A549 (cell line): Measurements from ENCODE around the gene IKZF4. TPM values are rescaled to one million over a fixed set of nuclear protein-coding genes. Genes with fewer than 3 reads are reported as not detected.

ENCODE experiments used
- ATAC-seq, 2 experiments: fragments of 200-7000 bp in 1 of 2; fragments of >200 bp in 1 of 2; cut with Nextera tagmentation in 1 of 2; cut with Tn5 transposase in 1 of 2; 3 replicates each; pipeline versions ENCODE4 v1.8.0 to v1.9.1; 2018 to 2020; ENCODE audit warnings: mild to moderate bottlenecking in 1 of 2, moderate library complexity in 1 of 2
- CTCF ChIA-PET: fragments of 300-600 bp; sonication (Branson Sonifier 250); formaldehyde crosslinking; extraction: SDS; loops from one replicate; lab custom pipeline; 2021; ENCODE audit warnings: antibody characterized with exemption, inconsistent platforms; lab: Yijun Ruan, JAX
- POLR2A ChIA-PET: fragments of 350-600 bp; formaldehyde crosslinking; extraction: SDS; loops from one replicate; lab custom pipeline; 2021; ENCODE audit warnings: antibody characterized with exemption, inconsistent platforms; lab: Yijun Ruan, JAX
- DNase-seq, 2 experiments: peaks; one replicate each; pipeline versions ENCODE4 v3.0.0 to v3.0.0-alpha.2; 2011 to 2016; ENCODE audit warnings: low read depth in 1 of 2, low spot score in 1 of 2
- FAIRE-seq: peaks from 2 replicates; lab custom pipeline; 2011; peaks lifted over from hg19 to GRCh38; lab: Jason Lieb, UNC
- H3K27ac ChIP-seq, 2 experiments: fragments of >200 bp; sonication (Bioruptor Twin); formaldehyde crosslinking; 3 replicates each; pipeline ENCODE4 v1.5.1; 2016 to 2017
- H3K4me1 ChIP-seq: fragments of >200 bp; sonication (Bioruptor Twin); formaldehyde crosslinking; 3 replicates; pipeline ENCODE4 v1.6.1; 2016
- H3K4me2 ChIP-seq: fragments of >200 bp; sonication (Bioruptor Twin); formaldehyde crosslinking; 3 replicates; pipeline ENCODE4 v1.6.1; 2016
- H3K4me3 ChIP-seq: fragments of >200 bp; sonication (Bioruptor Twin); formaldehyde crosslinking; 3 replicates; pipeline ENCODE4 v1.5.1; 2016
- H3K9me3 ChIP-seq: fragments of >200 bp; sonication (Bioruptor Twin); formaldehyde crosslinking; 3 replicates; pipeline ENCODE4 v1.6.1; 2016
- BHLHE40 ChIP-seq: IDR thresholded peaks from 2 replicates; pipeline ENCODE4 v1.6.1; 2012; ENCODE audit warnings: low read depth, low read length, inconsistent platforms
- CBX2 ChIP-seq: fragments of 200-600 bp; sonication (generic); IDR thresholded peaks from 2 replicates; pipeline ENCODE4 v1.6.1; 2016; ENCODE audit warnings: low read depth, mild to moderate bottlenecking, borderline replicate concordance
- CHD4 ChIP-seq: fragments of 200-600 bp; sonication (generic); IDR thresholded peaks from 2 replicates; pipeline ENCODE4 v1.6.1; 2016; ENCODE audit warnings: antibody characterized with exemption, mild to moderate bottlenecking, borderline replicate concordance
- EP300 ChIP-seq, 2 experiments: fragments of >200 bp; sonication (Bioruptor Twin); formaldehyde crosslinking; IDR thresholded peaks; 2 replicates in 1 of 2; 3 replicates in 1 of 2; pipeline ENCODE4 v1.6.1; 2016 to 2017
- ESRRA ChIP-seq: fragments of 150-350 bp; IDR thresholded peaks from 2 replicates; pipeline ENCODE4 v1.6.1; 2014; ENCODE audit warnings: mild to moderate bottlenecking, low read length, borderline replicate concordance
- FOSB ChIP-seq: fragments of 250-450 bp; sonication (Bioruptor Pico); IDR thresholded peaks from 2 replicates; pipeline ENCODE4 v1.5.0; 2020; ENCODE audit warnings: mild to moderate bottlenecking, moderate library complexity
- FOSL2 ChIP-seq, 2 experiments: fragments of 450-650 bp in 1 of 2; fragments of >200 bp in 1 of 2; sonication (Bioruptor Twin) in 1 of 2; formaldehyde crosslinking; IDR thresholded peaks; 2 replicates each; pipeline versions ENCODE4 v1.5.0 to v1.6.1; 2016 to 2020; ENCODE audit warnings: mild to moderate bottlenecking in 1 of 2, moderate library complexity in 1 of 2
- HDAC2 ChIP-seq: fragments of 200-600 bp; sonication (generic); IDR thresholded peaks from 2 replicates; pipeline ENCODE4 v1.6.1; 2016
- HEYL ChIP-seq: fragments of 250-450 bp; sonication (Bioruptor Pico); IDR thresholded peaks from 2 replicates; pipeline ENCODE4 v1.8.0; 2021; ENCODE audit warnings: mild to moderate bottlenecking, moderate library complexity
- HOXA7 ChIP-seq: fragments of 250-450 bp; sonication (Bioruptor Pico); IDR thresholded peaks from 2 replicates; pipeline ENCODE4 v1.5.0; 2020; ENCODE audit warnings: mild to moderate bottlenecking, moderate library complexity
- HOXB13 ChIP-seq: fragments of 250-450 bp; sonication (Bioruptor Pico); IDR thresholded peaks from 2 replicates; pipeline ENCODE4 v1.5.0; 2020; ENCODE audit warnings: low read depth, mild to moderate bottlenecking, moderate library complexity
- JUN ChIP-seq, 2 experiments: fragments of >200 bp; sonication (Bioruptor Twin); formaldehyde crosslinking; IDR thresholded peaks; 2 replicates in 1 of 2; 3 replicates in 1 of 2; pipeline ENCODE4 v1.6.1; 2016 to 2017
- JUNB ChIP-seq: fragments of >200 bp; sonication (Bioruptor Twin); formaldehyde crosslinking; IDR thresholded peaks from 2 replicates; pipeline ENCODE4 v1.6.1; 2016
- MAZ ChIP-seq: fragments of 150-350 bp; IDR thresholded peaks from 2 replicates; pipeline ENCODE4 v1.6.1; 2014; ENCODE audit warnings: antibody characterized with exemption, low read depth, low read length, borderline replicate concordance
- MYC ChIP-seq: IDR thresholded peaks from 2 replicates; pipeline ENCODE4 v1.6.1; 2012; ENCODE audit warnings: mild to moderate bottlenecking, inconsistent platforms, low read length, improper control_type of control experiment, borderline replicate concordance
- NFE2L2 ChIP-seq: fragments of 150-350 bp; conservative IDR thresholded peaks from 2 replicates; pipeline ENCODE4 v1.6.1; 2014; ENCODE audit warnings: low read length
- NR3C1 ChIP-seq: fragments of >200 bp; sonication (Bioruptor Twin); formaldehyde crosslinking; IDR thresholded peaks from 3 replicates; pipeline ENCODE4 v1.6.1; 2017
- PHF8 ChIP-seq: fragments of 200-600 bp; sonication (generic); IDR thresholded peaks from 2 replicates; pipeline ENCODE4 v1.6.1; 2016; ENCODE audit warnings: low read depth, mild to moderate bottlenecking, antibody characterized with exemption, moderate library complexity, borderline replicate concordance
- POLR2A ChIP-seq: IDR thresholded peaks from 2 replicates; pipeline ENCODE4 v1.6.1; 2012; ENCODE audit warnings: mild to moderate bottlenecking, low read length
- POLR2AphosphoS2 ChIP-seq: conservative IDR thresholded peaks from 2 replicates; pipeline ENCODE4 v1.6.1; 2012; ENCODE audit warnings: low read length, improper control_type of control experiment, inconsistent platforms
- RAD21 ChIP-seq, 2 experiments: fragments of >200 bp in 1 of 2; sonication (Bioruptor Twin) in 1 of 2; formaldehyde crosslinking in 1 of 2; IDR thresholded peaks in 1 of 2; conservative IDR thresholded peaks in 1 of 2; 2 replicates in 1 of 2; 3 replicates in 1 of 2; pipeline ENCODE4 v1.6.1; 2012 to 2018; ENCODE audit warnings: inconsistent platforms in 1 of 2
- SMC3 ChIP-seq: fragments of >200 bp; sonication (Bioruptor Twin); formaldehyde crosslinking; IDR thresholded peaks from 3 replicates; pipeline ENCODE4 v1.6.1; 2018; ENCODE audit warnings: inconsistent platforms
- TP53 ChIP-seq: fragments of 250-450 bp; sonication (Bioruptor Pico); IDR thresholded peaks from 2 replicates; pipeline ENCODE4 v1.5.0; 2021; ENCODE audit warnings: mild to moderate bottlenecking, moderate library complexity
- ZC3H11A ChIP-seq: fragments of 450-650 bp; IDR thresholded peaks from 2 replicates; pipeline ENCODE4 v1.6.1; 2014; ENCODE audit warnings: antibody characterized with exemption, mild to moderate bottlenecking
- ZFP36 ChIP-seq: fragments of 450-650 bp; IDR thresholded peaks from 2 replicates; pipeline ENCODE4 v1.6.1; 2014; ENCODE audit warnings: borderline replicate concordance; ENCODE audit not compliant: partially characterized antibody
- ZNF302 ChIP-seq: fragments of 250-450 bp; sonication (Bioruptor Pico); IDR thresholded peaks from 2 replicates; pipeline ENCODE4 v1.9.0; 2021; ENCODE audit warnings: inconsistent platforms, mild to moderate bottlenecking, moderate library complexity
- ZSCAN20 ChIP-seq: fragments of 250-450 bp; sonication (Bioruptor Pico); IDR thresholded peaks from 2 replicates; pipeline ENCODE4 v1.8.0; 2022; ENCODE audit warnings: mild to moderate bottlenecking, moderate library complexity
- WGBS: methylation state at CpG from one replicate; pipeline ENCODE4 v1.1.6; 2017; ENCODE audit errors: missing lambda C conversion rate; 5-methylcytosine and 5-hydroxymethylcytosine counted together
- polyA plus RNA-seq, 4 experiments: library from polyadenylated mRNA; depleted of rRNA in 3 of 4; stranded (reverse); fragments of >200 nt; fragmentation: RNase III in 1 of 4; extraction: RNeasy Plus Mini Kit Qiagen cat#74134 plus additional on column Dnase treatment in 1 of 4; gene quantifications; 2 replicates in 3 of 4; 3 replicates in 1 of 4; pipeline ENCODE4 v1.2.3, GENCODE V29; 2011 to 2017
- TF ChIP-seq, protein P1 (sequence below): fragments of 150-350 bp; IDR thresholded peaks from 2 replicates; pipeline ENCODE4 v1.6.1; 2014; ENCODE audit warnings: low read depth, mild to moderate bottlenecking, low read length
- TF ChIP-seq, protein P2 (sequence below): IDR thresholded peaks from 2 replicates; pipeline ENCODE4 v1.6.1; 2012
- TF ChIP-seq, protein P3 (sequence below): fragments of 450-650 bp; IDR thresholded peaks from 2 replicates; pipeline ENCODE4 v1.6.1; 2014; ENCODE audit warnings: antibody characterized with exemption
- TF ChIP-seq, protein P4 (sequence below): IDR thresholded peaks from 2 replicates; pipeline ENCODE4 v1.6.1; 2012; ENCODE audit warnings: low read depth, borderline replicate concordance

The IKZF4 gene
- polyA plus RNA-seq, 2 of the 4 experiments (the other 2 are of a cell fraction) = 2.0 TPM

DNA sequence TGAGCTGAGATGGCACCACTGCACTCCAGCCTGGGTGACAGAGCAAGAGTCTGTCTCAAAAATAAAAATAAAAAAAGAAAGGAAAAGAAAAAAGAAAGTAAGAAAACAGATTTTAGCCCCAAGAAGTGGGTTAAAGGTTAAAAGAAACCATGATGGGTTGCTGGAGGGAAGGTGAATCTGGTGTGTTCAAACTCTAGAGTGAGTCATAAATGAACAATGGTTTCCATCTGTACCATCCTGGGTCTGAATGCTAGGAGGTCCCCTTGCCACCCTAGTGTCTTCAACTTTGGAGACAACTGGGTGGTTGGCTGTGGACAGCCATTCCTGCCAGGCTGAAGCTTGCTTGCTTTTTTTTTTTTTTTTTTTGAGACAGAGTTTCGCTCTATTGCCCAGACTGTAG is 19.3 kb downstream of the IKZF4 start (continued):
- TF ChIP-seq NFE2L2 = no peak
- no peak for TF ChIP-seq FOSL2 (IDR thresholded peaks at IDR 0.05)
- no peak for TF ChIP-seq FOSL2 (CRISPR knock-in tag; IDR thresholded peaks at IDR 0.05)

DNA sequence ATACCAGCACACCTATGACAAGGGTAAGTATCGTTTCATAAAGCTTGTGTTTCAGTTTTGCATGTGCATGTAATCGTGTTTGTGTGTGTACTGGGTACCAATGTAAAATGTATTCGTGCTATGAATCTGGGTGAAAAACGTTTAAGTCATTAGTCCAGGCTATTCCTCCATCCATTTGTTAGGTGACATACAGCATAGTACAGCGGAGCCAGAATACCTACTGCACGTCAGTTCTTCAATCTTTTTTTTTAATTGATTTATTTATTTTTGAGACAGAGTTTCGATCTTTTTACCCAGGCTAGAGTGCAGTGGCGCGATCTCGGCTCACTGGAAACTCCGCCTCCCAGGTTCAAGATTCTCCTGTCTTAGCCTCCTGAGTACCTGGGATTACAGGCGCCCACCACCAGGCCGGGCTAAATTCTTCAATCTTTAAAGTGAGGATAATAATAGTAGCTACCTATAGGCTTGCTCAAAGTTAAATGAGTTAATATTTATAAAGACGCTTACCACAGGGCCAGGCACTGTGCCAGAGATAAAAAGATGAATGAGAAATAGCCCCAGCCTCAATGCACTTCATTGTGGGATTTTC is 20.2 kb downstream of the IKZF4 start:
- FAIRE-seq (no peak), ATAC-seq (peak in 1 of 2 experiments; percentile 51; a peak in 4 of 6 replicates), DNase-seq (no peak)
- 36% methylated on average over 14 of the region's 14 CpGs for WGBS
- H3K4me3 ChIP-seq = peak overlapping the region; percentile 74
- TF ChIP-seq POLR2A = no peak
- TF ChIP-seq FOSB (CRISPR knock-in tag) = no peak
- TF ChIP-seq MAZ = no peak
- no peak for TF ChIP-seq ZC3H11A
- TF ChIP-seq ZNF302 (CRISPR knock-in tag) = no peak
- TF ChIP-seq, protein P1, sequence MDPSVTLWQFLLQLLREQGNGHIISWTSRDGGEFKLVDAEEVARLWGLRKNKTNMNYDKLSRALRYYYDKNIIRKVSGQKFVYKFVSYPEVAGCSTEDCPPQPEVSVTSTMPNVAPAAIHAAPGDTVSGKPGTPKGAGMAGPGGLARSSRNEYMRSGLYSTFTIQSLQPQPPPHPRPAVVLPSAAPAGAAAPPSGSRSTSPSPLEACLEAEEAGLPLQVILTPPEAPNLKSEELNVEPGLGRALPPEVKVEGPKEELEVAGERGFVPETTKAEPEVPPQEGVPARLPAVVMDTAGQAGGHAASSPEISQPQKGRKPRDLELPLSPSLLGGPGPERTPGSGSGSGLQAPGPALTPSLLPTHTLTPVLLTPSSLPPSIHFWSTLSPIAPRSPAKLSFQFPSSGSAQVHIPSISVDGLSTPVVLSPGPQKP = no peak
- TF ChIP-seq HEYL (CRISPR knock-in tag) = no peak
- no peak for TF ChIP-seq HOXB13 (CRISPR knock-in tag)
- TF ChIP-seq JUN (IDR thresholded peaks at IDR 0.05) = no peak
- no peak for TF ChIP-seq ESRRA
- no peak for TF ChIP-seq ZSCAN20
- no peak for TF ChIP-seq POLR2AphosphoS2
- no peak for TF ChIP-seq BHLHE40
- TF ChIP-seq CHD4 = no peak
- TF ChIP-seq, protein P2, sequence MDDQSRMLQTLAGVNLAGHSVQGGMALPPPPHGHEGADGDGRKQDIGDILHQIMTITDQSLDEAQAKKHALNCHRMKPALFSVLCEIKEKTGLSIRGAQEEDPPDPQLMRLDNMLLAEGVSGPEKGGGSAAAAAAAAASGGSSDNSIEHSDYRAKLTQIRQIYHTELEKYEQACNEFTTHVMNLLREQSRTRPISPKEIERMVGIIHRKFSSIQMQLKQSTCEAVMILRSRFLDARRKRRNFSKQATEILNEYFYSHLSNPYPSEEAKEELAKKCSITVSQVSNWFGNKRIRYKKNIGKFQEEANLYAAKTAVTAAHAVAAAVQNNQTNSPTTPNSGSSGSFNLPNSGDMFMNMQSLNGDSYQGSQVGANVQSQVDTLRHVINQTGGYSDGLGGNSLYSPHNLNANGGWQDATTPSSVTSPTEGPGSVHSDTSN = no peak
- ChIA-PET POLR2A (interaction anchor here (0.6 to 0.7 kb wide), 2 partner anchors 23 to 212 kb away, joined by 3 read pairs; no protein-coding TSS in a partner anchor), CTCF (interaction anchor here (0.7 to 2.1 kb wide), 14 partner anchors 11 to 85 kb away, joined by 3 to 26 read pairs (median 3); partner anchors contain the start of genes RAB5B and SUOX)
- H3K4me2 ChIP-seq = peak overlapping the region; percentile 84
- H3K9me3 ChIP-seq = no peaks in the 10 kb centered on the region
- H3K27ac ChIP-seq = peak overlapping the region; percentile 90 to 99
- H3K4me1 ChIP-seq = peaks cover 16% of the 10 kb centered on the region

DNA sequence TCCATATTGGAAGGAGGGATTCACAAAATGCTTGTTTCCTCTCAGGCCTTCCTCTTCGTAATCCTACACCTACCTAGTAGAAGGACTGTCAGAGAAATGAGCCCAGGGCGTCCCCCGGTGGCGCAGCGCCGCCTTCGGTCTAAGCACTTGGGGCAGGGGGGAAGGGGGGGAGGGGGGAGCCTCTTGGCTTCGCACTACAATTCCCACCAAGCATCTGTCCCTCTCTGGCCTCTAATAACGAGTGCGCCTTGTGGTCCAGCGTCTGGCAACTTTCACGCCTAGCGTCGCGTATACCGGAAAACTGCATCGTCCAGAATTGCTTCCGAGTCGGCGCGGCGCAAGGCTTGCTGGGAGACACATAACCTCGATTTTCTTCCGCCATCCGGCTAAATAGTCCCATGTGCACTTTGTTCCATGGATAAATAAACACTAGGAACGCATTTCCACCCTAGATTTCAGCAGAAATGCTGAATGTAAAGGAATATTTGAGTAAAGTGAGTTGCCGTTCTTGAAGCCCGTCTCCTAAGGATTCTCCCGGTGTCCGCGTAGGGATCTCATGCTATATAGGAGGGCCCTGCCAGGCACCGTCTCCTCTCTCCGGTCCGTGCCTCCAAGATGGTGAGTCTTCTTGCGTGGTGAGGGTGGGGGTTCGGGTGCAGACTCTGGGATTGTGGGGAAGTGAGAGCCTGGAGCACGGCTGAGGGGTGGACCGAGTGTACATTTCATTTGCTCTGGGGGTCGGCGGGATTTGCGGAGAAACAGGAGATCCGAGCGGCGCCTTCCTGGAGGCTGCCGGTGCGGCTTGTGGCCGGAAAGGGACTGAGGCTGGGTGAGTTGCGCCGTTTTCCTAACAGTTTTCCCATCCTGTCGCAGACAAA is 20.9 kb downstream of the IKZF4 start, which contains the start of gene RPS26:
TSS of gene RPS26 (plus strand) at position 367 of the 878 bp plus-strand sequence. CDS start at position 616, 249 bp downstream.
- WGBS = under 1% methylated on average over 49 of the region's 50 CpGs
- no peak for FAIRE-seq
- ATAC-seq = peak; percentile 96 to 97
- TF ChIP-seq BHLHE40 (no peak), TP53 (no peak), SMC3 (peak; percentile 75), HDAC2 (no peak), JUNB (no peak), NFE2L2 (no peak), CHD4 (no peak), EP300 (IDR thresholded peaks at IDR 0.05) (no peak), MYC (peak; percentile 71; the same call in 1 of the 2 replicates), HOXA7 (CRISPR knock-in tag) (no peak), ZFP36 (no peak), PHF8 (peak; percentile 100), RAD21 (conservative IDR thresholded peaks at IDR 0.05 in 1 of 2, IDR thresholded peaks at IDR 0.05 in 1 of 2) (peak; percentile 70 to 83), CBX2 (no peak), POLR2AphosphoS2 (no peak), NR3C1 (no peak)
- TF ChIP-seq, protein P3, sequence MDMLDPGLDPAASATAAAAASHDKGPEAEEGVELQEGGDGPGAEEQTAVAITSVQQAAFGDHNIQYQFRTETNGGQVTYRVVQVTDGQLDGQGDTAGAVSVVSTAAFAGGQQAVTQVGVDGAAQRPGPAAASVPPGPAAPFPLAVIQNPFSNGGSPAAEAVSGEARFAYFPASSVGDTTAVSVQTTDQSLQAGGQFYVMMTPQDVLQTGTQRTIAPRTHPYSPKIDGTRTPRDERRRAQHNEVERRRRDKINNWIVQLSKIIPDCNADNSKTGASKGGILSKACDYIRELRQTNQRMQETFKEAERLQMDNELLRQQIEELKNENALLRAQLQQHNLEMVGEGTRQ = no peak
- TF ChIP-seq, protein P4, sequence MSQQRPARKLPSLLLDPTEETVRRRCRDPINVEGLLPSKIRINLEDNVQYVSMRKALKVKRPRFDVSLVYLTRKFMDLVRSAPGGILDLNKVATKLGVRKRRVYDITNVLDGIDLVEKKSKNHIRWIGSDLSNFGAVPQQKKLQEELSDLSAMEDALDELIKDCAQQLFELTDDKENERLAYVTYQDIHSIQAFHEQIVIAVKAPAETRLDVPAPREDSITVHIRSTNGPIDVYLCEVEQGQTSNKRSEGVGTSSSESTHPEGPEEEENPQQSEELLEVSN = peak; percentile 60; the same call in 1 of the 2 replicates

More for the DNA sequence above, 20.9 kb downstream of the IKZF4 start, which contains the start of gene RPS26:
- peak within 1 kb of the TSS; percentile 74 for H3K4me3 ChIP-seq
- peak within 1 kb of the TSS; percentile 90 to 99 for H3K27ac ChIP-seq
- DNase-seq = peak; percentile 91 to 100
- CTCF ChIA-PET = interaction anchor here (0.7 to 2.1 kb wide), 6 partner anchors 16 to 65 kb away, joined by 3 to 26 read pairs (median 5); partner anchors contain the start of gene SUOX
- peak within 1 kb of the TSS; percentile 84 for H3K4me2 ChIP-seq
- H3K9me3 ChIP-seq = no peaks in the 10 kb centered on the region
- peaks cover 16% of the 10 kb centered on the region for H3K4me1 ChIP-seq
- POLR2A ChIA-PET = interaction anchor here (0.6 to 0.7 kb wide), 2 partner anchors 24 to 213 kb away, joined by 3 read pairs; no protein-coding TSS in a partner anchor
